Measurements from ENCODE around the gene TRIM71.

Gene TRIM71

DNA sequence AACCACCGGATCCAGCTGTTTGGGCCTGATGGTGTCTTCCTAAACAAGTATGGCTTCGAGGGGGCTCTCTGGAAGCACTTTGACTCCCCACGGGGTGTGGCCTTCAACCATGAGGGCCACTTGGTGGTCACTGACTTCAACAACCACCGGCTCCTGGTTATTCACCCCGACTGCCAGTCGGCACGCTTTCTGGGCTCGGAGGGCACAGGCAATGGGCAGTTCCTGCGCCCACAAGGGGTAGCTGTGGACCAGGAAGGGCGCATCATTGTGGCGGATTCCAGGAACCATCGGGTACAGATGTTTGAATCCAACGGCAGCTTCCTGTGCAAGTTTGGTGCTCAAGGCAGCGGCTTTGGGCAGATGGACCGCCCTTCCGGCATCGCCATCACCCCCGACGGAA lies 73.6 kb downstream of the TRIM71 start:
- no peak overlapping the region for H3K4me3 ChIP-seq (ENCODE audit: low read length)
- no peak for DNase-seq (ENCODE audit: low read depth)
- TF ChIP-seq, protein P1, sequence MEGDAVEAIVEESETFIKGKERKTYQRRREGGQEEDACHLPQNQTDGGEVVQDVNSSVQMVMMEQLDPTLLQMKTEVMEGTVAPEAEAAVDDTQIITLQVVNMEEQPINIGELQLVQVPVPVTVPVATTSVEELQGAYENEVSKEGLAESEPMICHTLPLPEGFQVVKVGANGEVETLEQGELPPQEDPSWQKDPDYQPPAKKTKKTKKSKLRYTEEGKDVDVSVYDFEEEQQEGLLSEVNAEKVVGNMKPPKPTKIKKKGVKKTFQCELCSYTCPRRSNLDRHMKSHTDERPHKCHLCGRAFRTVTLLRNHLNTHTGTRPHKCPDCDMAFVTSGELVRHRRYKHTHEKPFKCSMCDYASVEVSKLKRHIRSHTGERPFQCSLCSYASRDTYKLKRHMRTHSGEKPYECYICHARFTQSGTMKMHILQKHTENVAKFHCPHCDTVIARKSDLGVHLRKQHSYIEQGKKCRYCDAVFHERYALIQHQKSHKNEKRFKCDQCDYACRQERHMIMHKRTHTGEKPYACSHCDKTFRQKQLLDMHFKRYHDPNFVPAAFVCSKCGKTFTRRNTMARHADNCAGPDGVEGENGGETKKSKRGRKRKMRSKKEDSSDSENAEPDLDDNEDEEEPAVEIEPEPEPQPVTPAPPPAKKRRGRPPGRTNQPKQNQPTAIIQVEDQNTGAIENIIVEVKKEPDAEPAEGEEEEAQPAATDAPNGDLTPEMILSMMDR (conservative IDR thresholded peaks at IDR 0.05; ENCODE audit: low read depth, low read length), result no peak

DNA sequence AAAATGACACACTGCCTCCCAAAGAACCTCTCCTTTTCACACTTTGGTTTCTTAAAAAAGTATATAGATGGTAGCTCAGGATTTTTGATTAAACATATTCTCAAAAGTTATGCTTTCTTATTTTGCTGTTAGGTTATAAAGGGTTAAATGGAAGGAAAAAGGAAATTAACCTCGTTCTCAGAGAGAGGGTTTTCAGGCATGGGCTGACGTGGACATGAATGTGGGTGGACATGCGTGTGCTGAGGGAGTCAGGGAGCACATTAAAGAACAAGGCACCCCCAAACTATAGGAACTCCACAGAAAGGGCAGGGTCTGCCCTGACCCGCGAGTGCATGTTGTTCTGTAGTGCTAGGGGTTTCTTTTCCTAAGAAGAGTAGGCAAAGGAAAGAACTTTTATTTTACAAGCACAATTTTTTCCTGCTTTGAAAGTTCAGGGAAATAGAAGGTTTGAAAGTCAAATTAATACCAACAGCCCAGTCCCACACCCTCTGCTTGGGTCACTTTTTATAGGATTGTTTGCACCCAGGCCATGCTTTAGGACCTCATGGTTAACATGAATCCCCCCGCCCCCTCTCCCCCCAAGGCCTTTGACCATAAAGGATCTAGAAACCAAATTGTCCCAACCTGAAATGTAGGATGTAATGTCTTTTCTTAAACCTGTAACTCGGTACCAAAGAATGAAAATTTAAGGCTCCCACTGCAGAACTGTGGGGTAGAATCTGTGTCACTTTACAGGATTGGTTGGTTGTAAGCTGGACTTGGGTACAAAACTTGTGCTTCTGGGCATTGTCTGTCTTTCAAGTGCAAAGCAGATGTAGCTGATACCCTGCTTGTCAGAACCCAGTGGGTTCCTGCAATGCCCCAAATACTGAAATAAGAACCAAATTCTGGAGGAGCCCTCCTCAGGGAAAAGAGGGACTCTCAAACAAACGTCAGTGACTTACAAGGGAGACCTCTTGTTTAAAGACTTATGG lies 75.1 kb downstream of the TRIM71 start:
- no peak for DNase-seq (ENCODE audit: low read depth)
- TF ChIP-seq, protein P1 (conservative IDR thresholded peaks at IDR 0.05; ENCODE audit: low read depth, low read length), result no peak
- H3K4me3 ChIP-seq (ENCODE audit: low read length), result no peak overlapping the region

DNA sequence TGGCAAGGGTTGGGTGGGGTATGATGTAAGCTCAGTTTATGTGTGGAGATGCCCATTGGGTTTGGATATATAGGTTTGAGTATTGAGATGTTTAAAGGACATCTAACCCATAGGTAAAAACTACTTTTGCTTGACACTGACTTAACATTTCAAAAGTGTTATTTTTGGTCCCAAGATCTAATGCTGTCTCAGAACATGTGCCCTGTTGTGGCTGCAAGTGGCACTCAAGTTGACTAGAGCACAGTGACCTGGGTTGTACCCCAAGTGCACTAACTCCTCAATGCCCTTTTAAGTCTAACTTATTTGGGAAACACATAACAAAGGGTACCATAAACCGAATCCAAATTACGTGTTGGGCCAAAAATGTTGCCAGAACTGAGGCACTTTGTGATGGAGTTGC lies 77.2 kb downstream of the TRIM71 start:
- DNase-seq (ENCODE audit: low read depth), result no peak
- no peak overlapping the region for H3K4me3 ChIP-seq (ENCODE audit: low read length)
- TF ChIP-seq, protein P1 (conservative IDR thresholded peaks at IDR 0.05; ENCODE audit: low read depth, low read length), result no peak

DNA sequence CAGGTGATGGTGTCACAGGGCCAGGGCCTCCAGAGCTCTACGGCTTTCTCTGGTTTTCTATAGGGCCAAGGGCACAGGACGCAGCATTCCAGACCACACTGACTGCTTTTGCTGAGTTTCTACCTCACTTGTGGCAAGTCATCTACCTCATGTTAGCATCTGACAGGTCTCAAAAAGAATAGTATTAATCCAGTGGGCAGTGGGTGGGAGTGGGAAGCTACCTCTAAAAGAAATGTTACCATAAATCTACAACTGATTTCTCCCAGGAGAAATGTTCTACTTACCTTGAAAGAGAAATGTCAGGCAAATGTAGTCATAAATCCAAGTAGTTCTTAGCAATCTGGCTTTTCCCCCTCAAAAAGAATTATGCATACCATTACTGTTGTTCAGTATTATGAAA lies 77.9 kb downstream of the TRIM71 start:
- no peak for DNase-seq (ENCODE audit: low read depth)
- no peak overlapping the region for H3K4me3 ChIP-seq (ENCODE audit: low read length)
- TF ChIP-seq, protein P1 (conservative IDR thresholded peaks at IDR 0.05; ENCODE audit: low read depth, low read length), result no peak

DNA sequence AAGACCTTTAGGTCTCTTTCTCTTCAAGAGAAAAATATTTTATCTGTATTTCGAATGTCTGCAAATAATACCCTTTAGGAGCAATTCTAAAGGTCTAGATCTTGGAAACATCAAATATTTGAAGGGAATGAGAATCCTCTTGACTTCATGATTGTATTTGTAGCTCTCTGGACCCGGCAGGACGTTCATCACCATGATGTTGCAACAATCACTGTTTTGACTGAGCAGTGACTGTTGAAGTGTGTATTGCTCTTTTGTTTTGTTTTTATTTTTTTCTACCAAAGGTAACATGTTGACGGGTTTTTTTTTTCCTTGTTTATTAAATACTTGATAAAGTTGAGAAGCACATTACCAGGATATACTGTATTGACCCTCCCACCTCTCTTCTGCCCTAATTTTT lies 78.3 kb downstream of the TRIM71 start:
- TF ChIP-seq, protein P1 (conservative IDR thresholded peaks at IDR 0.05; ENCODE audit: low read depth, low read length), result no peak
- no peak overlapping the region for H3K4me3 ChIP-seq (ENCODE audit: low read length)
- no peak for DNase-seq (ENCODE audit: low read depth)

DNA sequence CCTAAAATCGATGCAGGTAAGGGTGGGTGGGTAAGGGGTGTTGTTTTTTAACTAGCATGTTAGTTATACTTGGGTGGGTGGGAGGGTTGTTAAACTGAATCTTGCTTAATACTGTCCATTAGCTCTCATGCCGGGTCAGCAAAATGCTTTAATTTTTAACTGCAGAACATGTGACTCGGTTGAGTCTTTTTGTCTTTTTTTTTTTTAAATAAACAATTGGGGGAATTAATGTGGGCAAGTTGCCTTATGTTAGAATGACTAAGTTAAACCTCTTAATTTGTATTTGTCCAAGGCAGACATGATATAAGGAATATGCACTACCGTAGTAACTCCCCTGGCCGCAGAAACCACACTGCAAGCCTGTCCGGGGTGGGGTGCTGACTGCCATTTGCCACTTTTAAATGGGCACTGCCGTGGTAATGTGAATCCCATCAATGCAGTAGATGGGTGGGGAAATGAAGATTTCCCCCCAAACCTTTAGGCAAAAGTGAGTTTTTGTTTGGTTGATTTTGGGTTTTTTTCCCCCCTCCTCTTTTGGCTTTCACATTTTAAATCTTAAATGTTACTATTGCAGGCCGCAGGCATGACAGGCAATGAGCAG lies 79.3 kb downstream of the TRIM71 start:
- no peak for DNase-seq (ENCODE audit: low read depth)
- no peak overlapping the region for H3K4me3 ChIP-seq (ENCODE audit: low read length)
- TF ChIP-seq, protein P1 (conservative IDR thresholded peaks at IDR 0.05; ENCODE audit: low read depth, low read length), result no peak
